HCT116 (cell line): Measurements from ENCODE around the gene SET. TPM values are rescaled to one million over a fixed set of nuclear protein-coding genes. Genes with fewer than 3 reads are reported as not detected.

Experiments used
- ATAC-seq: fragments of 200-7000 bp; cut with Tn5 transposase; 2 replicates; pipeline ENCODE4 v1.9.1; 2020; ENCODE audit warnings: mild to moderate bottlenecking, moderate library complexity
- BruUV-seq: library from RNA; stranded (reverse); fragments of 400-500 nt; replicated peaks from 2 replicates; lab custom pipeline; 2021; lab: Mats Ljungman, UMichigan
- CTCF ChIA-PET: fragments of 300-600 bp; sonication (Branson Sonifier 250); formaldehyde crosslinking; loops from one replicate; lab custom pipeline; 2021; ENCODE audit warnings: antibody characterized with exemption; lab: Charles Lee
- POLR2A ChIA-PET: fragments of 300-600, 350-600 bp; sonication (Branson Sonifier 250); formaldehyde crosslinking; loops from one replicate; lab custom pipeline; 2021; ENCODE audit warnings: antibody characterized with exemption; lab: Charles Lee
- RAD21 ChIA-PET, 2 experiments: fragments of 300-600 bp; sonication (Branson Sonifier 250); formaldehyde crosslinking; loops; one replicate each; lab custom pipeline; 2023; ENCODE audit warnings: low total read pairs in 2 of 2; ENCODE audit not compliant: uncharacterized antibody in 2 of 2, unreplicated experiment in 2 of 2, low non-redundant PET in 1 of 2; lab: Charles Lee
- DNase-seq: peaks from one replicate; pipeline ENCODE4 v3.0.0-alpha.2; 2010; ENCODE audit warnings: low read depth, low spot score
- H2AFZ ChIP-seq: fragments of 200-600 bp; shearing (Covaris generic), sonication (generic); 2 replicates; pipeline ENCODE4 v1.6.1; 2017; ENCODE audit warnings: low read depth, mixed run types, mixed read lengths, antibody characterized with exemption, low read length; ENCODE audit not compliant: poor library complexity, severe bottlenecking
- H3K27ac ChIP-seq: 2 replicates; pipeline ENCODE4 v1.5.1; 2012; ENCODE audit warnings: low read depth, low read length
- H3K27me3 ChIP-seq: fragments of 200-600 bp; sonication (generic); 2 replicates; pipeline ENCODE4 v1.6.1; 2016; ENCODE audit warnings: mixed run types, low read length, mixed read lengths; ENCODE audit not compliant: insufficient read depth
- H3K36me3 ChIP-seq, 2 experiments: fragments of 200-500 bp in 1 of 2; fragments of 200-600 bp in 1 of 2; sonication (Bioruptor generic) in 1 of 2; sonication (generic) in 1 of 2; 2 replicates each; pipeline versions ENCODE4 v1.5.1 to v1.6.1; 2014 to 2016; ENCODE audit warnings: low read length in 2 of 2, inconsistent platforms in 1 of 2, mixed read lengths in 1 of 2, mixed run types in 1 of 2; ENCODE audit not compliant: insufficient read depth in 2 of 2, control insufficient read depth in 1 of 2
- H3K4me1 ChIP-seq, 2 experiments: fragments of 200-600 bp in 1 of 2; sonication (generic) in 1 of 2; 2 replicates each; pipeline versions ENCODE4 v1.5.1 to v1.6.1; 2012 to 2017; ENCODE audit warnings: low read length in 2 of 2, inconsistent platforms in 1 of 2, mild to moderate bottlenecking in 1 of 2, mixed read lengths in 1 of 2, mixed run types in 1 of 2, moderate library complexity in 1 of 2; ENCODE audit not compliant: insufficient read depth in 2 of 2, control insufficient read depth in 1 of 2
- H3K4me2 ChIP-seq: fragments of 200-600 bp; sonication (generic); 2 replicates; pipeline ENCODE4 v1.6.1; 2017; ENCODE audit warnings: mixed run types, low read length, mixed read lengths
- H3K4me3 ChIP-seq, 2 experiments: fragments of 200-600 bp in 1 of 2; sonication (generic) in 1 of 2; replicated peaks in 1 of 2; 2 replicates each; pipeline ENCODE4 v1.5.1; 2011 to 2016; ENCODE audit warnings: low read length in 2 of 2, control low read depth in 1 of 2, low read depth in 1 of 2, mild to moderate bottlenecking in 1 of 2, mixed read lengths in 1 of 2, mixed run types in 1 of 2
- H3K79me2 ChIP-seq: fragments of 200-600 bp; sonication (generic); 2 replicates; pipeline ENCODE4 v1.6.1; 2017; ENCODE audit warnings: mild to moderate bottlenecking, mixed run types, low read length, moderate library complexity, mixed read lengths; ENCODE audit not compliant: insufficient read depth
- H3K9ac ChIP-seq: fragments of 200-600 bp; sonication (generic); 2 replicates; pipeline ENCODE4 v1.6.1; 2016; ENCODE audit warnings: low read length, mixed read lengths
- H3K9me2 ChIP-seq: fragments of 200-600 bp; sonication (generic), shearing (Covaris generic); 2 replicates; pipeline ENCODE4 v1.6.1; 2017; ENCODE audit warnings: mixed run types, mild to moderate bottlenecking, moderate library complexity; ENCODE audit not compliant: insufficient read depth
- H3K9me3 ChIP-seq, 2 experiments: fragments of 200-500 bp in 1 of 2; fragments of 200-600 bp in 1 of 2; sonication (Bioruptor generic) in 1 of 2; sonication (generic) in 1 of 2; 2 replicates each; pipeline ENCODE4 v1.6.1; 2014 to 2017; ENCODE audit warnings: low read length in 2 of 2, mixed read lengths in 2 of 2, inconsistent platforms in 1 of 2, low read depth in 1 of 2, mild to moderate bottlenecking in 1 of 2, mixed run types in 1 of 2, moderate library complexity in 1 of 2; ENCODE audit not compliant: control insufficient read depth in 1 of 2, insufficient read depth in 1 of 2
- H4K20me1 ChIP-seq: fragments of 200-600 bp; sonication (generic), shearing (Covaris generic); 2 replicates; pipeline ENCODE4 v1.6.1; 2017; ENCODE audit warnings: mixed run types, mild to moderate bottlenecking, moderate library complexity; ENCODE audit not compliant: insufficient read depth
- ATF3 ChIP-seq: IDR thresholded peaks from 2 replicates; pipeline ENCODE4 v1.6.1; 2012
- CEBPB ChIP-seq: IDR thresholded peaks from 2 replicates; pipeline ENCODE4 v1.6.1; 2012; ENCODE audit warnings: low read depth
- EGR1 ChIP-seq: IDR thresholded peaks from 2 replicates; pipeline ENCODE4 v1.6.1; 2012; ENCODE audit warnings: low read depth
- ELF1 ChIP-seq: IDR thresholded peaks from 2 replicates; pipeline ENCODE4 v1.6.1; 2012; ENCODE audit warnings: low read depth, borderline replicate concordance
- EZH2 ChIP-seq: fragments of 200-600 bp; sonication (generic); IDR thresholded peaks from 2 replicates; pipeline ENCODE4 v1.6.1; 2017; ENCODE audit warnings: antibody characterized with exemption, mixed run types
- EZH2phosphoT487 ChIP-seq: fragments of 200-600 bp; IDR thresholded peaks from 2 replicates; pipeline ENCODE4 v1.6.1; 2018; ENCODE audit warnings: antibody characterized with exemption, borderline replicate concordance
- FOSL1 ChIP-seq: IDR thresholded peaks from 2 replicates; pipeline ENCODE4 v1.6.1; 2012; ENCODE audit warnings: low read depth
- MAX ChIP-seq: IDR thresholded peaks from 2 replicates; pipeline ENCODE4 v1.6.1; 2012
- POLR2A ChIP-seq: IDR thresholded peaks from 2 replicates; pipeline ENCODE4 v1.7.0; 2011; ENCODE audit warnings: borderline replicate concordance; ENCODE audit not compliant: insufficient read depth, insufficient read length; ENCODE audit errors: extremely low read depth
- POLR2AphosphoS5 ChIP-seq: IDR thresholded peaks from 2 replicates; pipeline ENCODE4 v1.6.1; 2011; ENCODE audit warnings: mild to moderate bottlenecking, low read depth, low read length, moderate library complexity
- RAD21 ChIP-seq: IDR thresholded peaks from 2 replicates; pipeline ENCODE4 v1.6.1; 2012; ENCODE audit warnings: low read depth, mild to moderate bottlenecking
- REST ChIP-seq: IDR thresholded peaks from 2 replicates; pipeline ENCODE4 v1.6.1; 2012; ENCODE audit warnings: low read depth
- SIN3A ChIP-seq: IDR thresholded peaks from 2 replicates; pipeline ENCODE4 v1.6.1; 2012; ENCODE audit warnings: low read depth
- SP1 ChIP-seq: IDR thresholded peaks from 2 replicates; pipeline ENCODE4 v1.6.1; 2012; ENCODE audit warnings: low read depth
- SRF ChIP-seq: IDR thresholded peaks from 2 replicates; pipeline ENCODE4 v1.6.1; 2012; ENCODE audit warnings: low read depth
- TCF7L2 ChIP-seq: IDR thresholded peaks from 2 replicates; pipeline ENCODE4 v1.7.0; 2011; ENCODE audit warnings: borderline replicate concordance, inconsistent platforms; ENCODE audit not compliant: insufficient read depth, insufficient read length; ENCODE audit errors: extremely low read depth
- ZBTB33 ChIP-seq: IDR thresholded peaks from 2 replicates; pipeline ENCODE4 v1.6.1; 2011; ENCODE audit warnings: mild to moderate bottlenecking, low read length, moderate library complexity; ENCODE audit not compliant: insufficient replicate concordance; ENCODE audit errors: extremely low read depth
- ZFX ChIP-seq: fragments of 450-650 bp; IDR thresholded peaks from 2 replicates; pipeline ENCODE4 v1.6.1; 2017
- ZNF274 ChIP-seq: fragments of 200-500 bp; sonication (Bioruptor generic); IDR thresholded peaks from 2 replicates; pipeline ENCODE4 v1.6.1; 2014; ENCODE audit warnings: mild to moderate bottlenecking, low read depth, low read length, inconsistent platforms
- intact Hi-C: fragments of 100-400 bp; cut with micrococcal nuclease; formaldehyde crosslinking; loops from 2 replicates; pipeline ENCODE4 v1.10.0; 2022
- total RNA-seq: library from RNA; stranded (reverse); gene quantifications from one replicate; pipeline ENCODE4 v1.2.1, GENCODE V29; 2021; ENCODE audit not compliant: unreplicated experiment
- TF ChIP-seq, protein P1 (sequence below), 3 experiments: fragments of 200-600 bp in 1 of 3; sonication (generic) in 1 of 3; IDR thresholded peaks in 2 of 3; conservative IDR thresholded peaks in 1 of 3; 2 replicates each; pipeline ENCODE4 v1.5.1; 2012 to 2017; ENCODE audit warnings: low read depth in 2 of 3, low read length in 2 of 3, antibody characterized with exemption in 1 of 3, borderline replicate concordance in 1 of 3, control low read depth in 1 of 3, mild to moderate bottlenecking in 1 of 3, mixed read lengths in 1 of 3, mixed run types in 1 of 3, moderate library complexity in 1 of 3; ENCODE audit not compliant: insufficient read depth in 1 of 3

The SET gene
- total RNA-seq, 1 experiment from 2014 or later = 595 TPM

GRCh38 chr9:128718475-128718874 lies 29.5 kb downstream of the SET start:
- H4K20me1 ChIP-seq = no peaks in the 10 kb centered on the region
- no peak overlapping the region for H2AFZ ChIP-seq
- no peaks in the 10 kb centered on the region for H3K9me2 ChIP-seq
- TF ChIP-seq ELF1 (no peak), EZH2phosphoT487 (no peak), ATF3 (no peak), ZNF274 (no peak), CEBPB (no peak), SRF (no peak), FOSL1 (no peak), EGR1 (no peak), RAD21 (no peak), SIN3A (no peak), TCF7L2 (no peak), MAX (no peak), EZH2 (no peak), SP1 (no peak), ZFX (no peak), POLR2A (no peak), REST (no peak), ZBTB33 (no peak), POLR2AphosphoS5 (no peak)
- TF ChIP-seq, protein P1, sequence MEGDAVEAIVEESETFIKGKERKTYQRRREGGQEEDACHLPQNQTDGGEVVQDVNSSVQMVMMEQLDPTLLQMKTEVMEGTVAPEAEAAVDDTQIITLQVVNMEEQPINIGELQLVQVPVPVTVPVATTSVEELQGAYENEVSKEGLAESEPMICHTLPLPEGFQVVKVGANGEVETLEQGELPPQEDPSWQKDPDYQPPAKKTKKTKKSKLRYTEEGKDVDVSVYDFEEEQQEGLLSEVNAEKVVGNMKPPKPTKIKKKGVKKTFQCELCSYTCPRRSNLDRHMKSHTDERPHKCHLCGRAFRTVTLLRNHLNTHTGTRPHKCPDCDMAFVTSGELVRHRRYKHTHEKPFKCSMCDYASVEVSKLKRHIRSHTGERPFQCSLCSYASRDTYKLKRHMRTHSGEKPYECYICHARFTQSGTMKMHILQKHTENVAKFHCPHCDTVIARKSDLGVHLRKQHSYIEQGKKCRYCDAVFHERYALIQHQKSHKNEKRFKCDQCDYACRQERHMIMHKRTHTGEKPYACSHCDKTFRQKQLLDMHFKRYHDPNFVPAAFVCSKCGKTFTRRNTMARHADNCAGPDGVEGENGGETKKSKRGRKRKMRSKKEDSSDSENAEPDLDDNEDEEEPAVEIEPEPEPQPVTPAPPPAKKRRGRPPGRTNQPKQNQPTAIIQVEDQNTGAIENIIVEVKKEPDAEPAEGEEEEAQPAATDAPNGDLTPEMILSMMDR (IDR thresholded peaks at IDR 0.05 in 2 of 3, conservative IDR thresholded peaks at IDR 0.05 in 1 of 3; ENCODE audit: borderline replicate concordance in 1 of 3, insufficient read depth in 1 of 3, low read depth in 2 of 3, low read length in 2 of 3) = no peak
- H3K79me2 ChIP-seq = peaks cover 6% of the 10 kb centered on the region; the same call in 1 of the 2 replicates
- ATAC-seq = no peak
- DNase-seq = no peak
- H3K9me3 ChIP-seq = no peaks in the 10 kb centered on the region
- H3K4me2 ChIP-seq = no peak overlapping the region
- intact Hi-C loops = no loop called here
- no peak overlapping the region for H3K9ac ChIP-seq
- no peaks in the 10 kb centered on the region for H3K27me3 ChIP-seq
- no TSS peak for BruUV-seq
- ChIA-PET POLR2A (no interaction called here), CTCF (no interaction called here), RAD21 (no interaction called here)
- peaks cover 4 to 5% of the 10 kb centered on the region in 2 experiments; a peak in 3 of 4 replicates for H3K36me3 ChIP-seq
- no peak overlapping the region for H3K4me3 ChIP-seq
- H3K4me1 ChIP-seq = peaks cover 7 to 15% of the 10 kb centered on the region in 2 experiments
- no peak overlapping the region for H3K27ac ChIP-seq
